NCI-H2196 treated with DMSO at 0.1 percent for 48 hours (cell line): ENCODE results near the gene IL1B.
"Not testable (repeated sequence)": the region's sequence is repeated elsewhere in the genome, so short reads cannot be mapped to it uniquely, and the experiment has no call there.

Experiments
- DNase-seq: peaks from one replicate; lab custom pipeline; 2025; ENCODE audit not compliant: unreplicated experiment; lab: John Stamatoyannopoulos, UW

Gene IL1B

DNA sequence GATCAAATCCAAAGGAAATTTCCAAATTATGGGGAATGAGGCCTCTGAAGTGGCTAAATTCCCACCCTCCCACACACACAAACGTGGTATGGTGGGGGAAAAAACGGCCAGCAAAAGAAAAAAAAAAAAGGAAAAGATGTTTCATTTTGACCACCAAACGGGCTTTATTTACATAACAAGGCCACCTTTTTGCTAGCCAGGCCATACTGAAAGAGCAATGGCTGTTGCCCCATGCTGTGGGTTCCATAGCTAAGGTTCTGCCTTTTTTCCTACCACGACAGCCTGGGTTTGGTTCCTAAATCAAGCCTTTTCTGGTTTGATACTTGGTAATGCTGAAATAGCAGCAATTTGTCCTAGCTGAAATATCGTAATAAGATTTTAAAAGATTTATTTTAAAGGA is 14.0 kb upstream of the IL1B start:
- no peak for DNase-seq

DNA sequence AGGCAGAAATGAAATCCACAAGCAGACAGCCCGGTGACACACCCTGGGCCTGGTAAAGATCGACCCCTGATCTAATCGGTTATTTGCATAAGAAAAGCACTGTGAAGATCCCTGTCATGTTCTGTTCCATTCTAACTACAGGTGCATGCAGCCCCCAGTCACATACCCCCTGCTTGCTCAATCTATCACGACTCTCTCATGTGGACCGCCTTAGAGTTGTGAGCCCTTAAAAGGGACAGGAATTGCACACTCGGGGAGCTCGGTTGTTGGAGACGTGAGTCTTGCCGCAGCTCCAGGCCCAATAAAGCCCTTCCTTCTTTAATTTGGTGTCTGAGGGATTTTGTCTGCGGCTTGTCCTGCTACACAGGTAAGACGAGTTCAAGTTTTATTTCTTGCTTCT is 13.4 kb upstream of the IL1B start:
- DNase-seq, result no peak

DNA sequence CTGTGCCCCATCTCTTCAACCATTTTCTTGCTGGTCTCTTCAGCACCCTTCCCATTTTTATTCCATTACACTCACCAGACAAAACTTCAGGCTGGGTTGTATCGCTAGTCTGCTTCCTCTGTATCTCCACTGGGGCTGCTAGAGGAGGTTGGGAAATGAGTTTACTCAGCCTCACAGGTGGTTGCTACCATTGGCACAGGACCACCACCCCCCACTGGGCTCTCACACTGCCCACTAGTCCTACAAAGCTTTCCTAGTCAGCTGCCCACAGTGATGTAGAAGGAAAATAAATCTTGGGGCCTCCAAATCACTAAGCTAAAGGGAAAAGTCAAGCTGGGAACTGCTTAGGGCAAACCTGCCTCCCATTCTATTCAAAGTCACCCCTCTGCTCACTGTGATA is 12.3 kb upstream of the IL1B start:
- no peak for DNase-seq

DNA sequence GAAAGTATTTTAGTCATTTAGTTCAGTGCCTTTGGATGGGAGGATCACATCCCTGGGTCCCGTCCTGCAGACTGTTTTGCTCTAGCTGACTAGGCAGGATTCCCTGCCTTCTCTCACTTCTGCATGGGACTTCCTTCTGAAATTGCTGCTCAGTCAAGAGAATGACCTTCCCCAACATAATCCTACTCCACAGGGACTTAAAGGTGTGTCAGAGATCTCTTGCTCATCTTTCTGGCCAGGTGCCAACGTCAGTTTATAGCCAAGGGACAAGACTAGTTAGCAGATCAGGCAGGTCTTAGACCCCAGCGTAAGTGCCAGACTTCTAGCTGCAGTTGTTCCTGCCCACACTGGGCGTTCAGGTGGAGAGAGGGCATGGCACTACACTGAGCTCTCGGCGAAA is 9.5 kb upstream of the IL1B start:
- DNase-seq, result no peak

DNA sequence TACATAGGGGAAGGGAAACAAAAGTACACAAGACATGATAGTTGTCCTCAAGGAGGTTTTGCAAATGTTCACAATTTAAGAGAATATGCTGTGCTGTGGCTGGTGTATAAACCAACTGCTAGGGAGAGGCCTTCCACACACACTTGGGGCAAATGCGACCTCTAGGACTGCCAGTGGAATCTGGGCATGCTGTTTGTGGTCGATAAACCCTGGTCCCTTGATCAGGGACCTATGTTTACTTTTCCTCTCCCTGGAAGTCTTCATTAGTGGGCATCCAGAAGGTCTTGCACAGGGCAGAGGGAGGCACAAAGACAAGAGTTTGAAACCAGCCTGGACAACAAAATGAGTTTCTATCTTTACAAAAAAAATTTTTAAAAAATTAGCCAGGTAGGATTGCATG is 7.3 kb upstream of the IL1B start:
- DNase-seq, result no peak

DNA sequence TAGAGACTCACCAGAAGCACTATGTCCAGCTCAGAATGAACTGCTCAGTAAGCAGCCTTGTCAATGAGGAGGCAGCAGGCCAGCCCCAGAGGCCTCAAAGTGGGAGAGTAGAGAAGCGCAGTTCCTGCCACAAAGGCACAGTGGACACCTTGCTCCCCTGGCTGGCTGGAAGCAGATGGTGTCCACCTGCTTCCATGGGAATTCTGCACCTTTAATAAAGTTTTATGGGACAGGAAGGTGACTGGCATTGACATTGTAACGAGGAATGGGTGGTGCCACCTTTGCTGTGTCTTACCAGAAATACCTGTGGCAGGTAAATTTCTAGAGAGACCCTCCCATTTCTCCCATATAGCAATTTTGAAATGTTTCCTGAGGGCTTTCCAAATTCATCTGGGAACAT is 6.7 kb upstream of the IL1B start:
- DNase-seq, result no peak

DNA sequence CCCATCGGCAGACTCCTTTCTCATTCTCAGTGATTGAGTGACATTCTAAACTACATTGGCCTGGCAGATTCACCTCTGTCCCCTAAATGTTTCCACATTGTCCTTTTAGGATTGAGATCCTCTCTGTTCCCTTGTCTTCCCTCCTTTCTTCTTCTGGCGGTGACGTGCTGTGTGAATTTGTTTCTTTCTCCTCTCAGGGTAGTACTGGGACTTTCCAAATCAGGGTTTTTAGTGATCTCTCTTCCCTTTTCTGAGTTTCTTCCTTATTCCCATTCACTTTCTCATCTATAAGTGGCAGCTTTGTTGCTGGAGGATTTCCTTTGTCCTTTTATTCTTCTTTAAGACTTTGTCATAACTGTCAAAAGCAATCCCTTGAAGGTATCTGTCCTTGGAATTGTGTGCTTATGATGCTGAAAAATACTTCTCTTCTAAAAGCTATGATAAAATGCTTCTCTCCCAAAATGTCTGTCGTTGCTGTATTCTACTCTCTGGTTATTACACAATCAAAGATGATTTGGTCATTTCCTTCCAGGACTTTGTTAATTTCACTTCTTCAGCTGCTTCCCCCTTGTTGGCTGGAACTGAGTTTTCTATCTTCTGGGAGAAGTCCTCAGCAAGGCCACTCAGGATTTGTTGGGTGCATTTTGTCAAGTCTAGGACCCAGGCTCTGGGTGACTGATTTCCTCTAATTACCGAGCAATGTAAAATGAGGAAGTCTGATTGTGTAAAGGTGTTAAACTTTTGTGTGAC is 4.9 kb upstream of the IL1B start:
- no peak for DNase-seq

DNA sequence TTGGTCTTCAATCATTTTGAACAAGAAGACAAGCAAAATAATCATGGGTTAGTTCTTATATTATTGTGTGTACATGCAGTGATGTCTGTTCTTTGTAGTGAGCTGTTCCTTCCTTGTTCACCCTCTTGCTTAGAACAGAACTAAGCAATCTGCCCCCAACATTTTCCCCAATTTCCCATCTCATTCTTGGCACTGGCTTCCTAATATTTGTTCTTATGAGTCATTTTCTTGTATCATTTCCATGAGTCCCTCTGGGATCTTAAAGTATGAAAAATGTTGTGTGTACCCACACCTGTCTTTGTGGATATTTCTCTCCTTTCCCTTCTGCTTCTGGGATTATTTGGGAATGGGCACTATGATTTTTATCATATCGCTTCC is 3.5 kb upstream of the IL1B start:
- DNase-seq, result no peak

DNA sequence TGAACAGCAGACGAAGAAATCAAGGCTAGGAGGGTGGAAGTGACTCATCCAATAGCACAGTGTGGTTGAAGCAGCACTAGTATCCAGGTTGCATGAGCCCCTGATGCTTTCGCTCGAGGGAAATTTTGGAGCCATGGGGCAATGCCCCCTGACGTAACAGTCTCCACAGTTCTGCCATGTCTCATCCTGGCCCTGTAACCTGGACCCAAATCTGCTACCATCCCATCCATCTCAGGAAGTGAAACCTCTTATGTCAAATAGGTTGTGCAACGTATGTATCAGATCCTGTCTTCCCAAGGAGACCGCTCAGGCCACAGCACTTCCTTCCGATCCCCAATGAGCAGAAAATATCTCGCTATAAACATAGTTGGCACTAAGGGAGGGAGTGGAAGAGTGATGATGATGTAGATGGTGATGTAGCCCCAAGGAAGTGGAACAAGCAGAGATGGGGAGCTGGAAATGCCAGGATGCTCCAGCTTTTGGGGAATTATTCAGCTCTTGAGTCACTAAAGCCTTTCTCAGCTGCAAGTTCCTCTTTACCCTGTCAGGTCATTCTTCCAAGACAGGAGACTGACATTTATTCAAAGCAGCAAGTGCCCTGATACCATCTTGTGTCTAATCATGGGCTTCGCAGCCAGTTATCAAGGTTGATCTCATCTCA is 3.0 kb upstream of the IL1B start:
- DNase-seq, result no peak

DNA sequence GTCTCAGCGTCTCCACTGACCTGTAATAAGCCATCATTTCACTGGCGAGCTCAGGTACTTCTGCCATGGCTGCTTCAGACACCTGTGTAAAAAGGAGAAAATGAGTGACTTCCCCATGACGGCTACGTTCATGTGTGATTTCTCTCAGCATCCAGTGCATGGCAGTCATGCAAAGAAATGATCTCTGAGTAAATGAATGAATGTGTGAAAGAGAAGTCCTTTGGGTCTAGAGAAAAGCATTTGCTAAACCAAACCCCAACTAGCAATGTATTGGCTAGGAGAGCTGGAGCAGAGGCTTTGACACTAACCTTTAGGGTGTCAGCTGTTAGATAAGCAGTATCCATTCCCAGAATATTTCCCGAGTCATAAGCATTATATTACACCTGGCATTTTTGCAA is 417 bp downstream of the IL1B start:
- DNase-seq, result no peak

DNA sequence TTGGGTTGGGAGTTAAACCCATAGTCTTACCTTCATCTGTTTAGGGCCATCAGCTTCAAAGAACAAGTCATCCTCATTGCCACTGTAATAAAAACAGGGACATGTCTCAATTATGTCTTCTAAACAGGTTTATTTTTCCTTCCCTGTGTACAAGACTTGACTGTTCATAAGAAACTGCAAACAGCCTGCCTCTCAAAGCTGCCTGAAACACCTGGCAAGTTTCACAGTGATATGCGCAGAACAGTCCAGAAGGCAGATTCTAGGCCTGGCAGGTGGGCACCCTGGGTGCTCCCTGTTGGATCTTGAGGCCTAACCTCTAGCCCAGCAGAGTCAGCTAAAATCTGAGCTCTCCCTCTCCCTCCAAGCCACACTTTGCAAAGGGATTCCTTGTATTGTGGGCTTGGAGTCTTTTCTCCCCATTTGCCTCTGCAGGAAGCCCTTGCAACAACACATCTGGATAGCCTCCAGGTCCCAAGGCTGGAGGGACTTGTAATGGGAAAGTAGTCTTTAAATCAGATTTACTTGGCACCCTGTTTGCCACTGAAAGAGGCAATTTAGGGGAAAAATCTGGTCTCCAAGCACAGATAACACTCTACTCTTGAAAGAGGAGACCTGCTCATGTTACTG is 930 bp downstream of the IL1B start:
- no peak for DNase-seq

DNA sequence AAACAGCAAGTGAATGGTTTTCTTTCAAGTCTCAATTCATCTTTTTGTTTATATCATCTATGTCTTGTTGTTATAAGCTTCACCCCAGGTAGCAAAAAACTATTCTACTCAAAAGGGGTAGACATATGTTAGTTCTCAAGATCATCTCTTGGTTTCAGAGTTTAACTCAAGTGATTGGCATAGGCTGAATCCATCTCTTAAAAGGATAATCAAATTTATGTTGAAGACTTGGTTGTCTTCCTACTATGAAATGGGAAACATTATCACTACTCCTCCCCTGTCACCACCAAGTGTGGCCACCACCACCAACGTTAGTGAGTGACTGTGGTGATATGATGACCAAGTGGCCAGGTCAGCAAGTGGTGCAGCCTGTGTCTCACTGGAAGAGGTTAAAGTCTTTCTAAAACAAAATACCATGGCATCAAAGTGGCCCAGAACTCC is 1.5 kb downstream of the IL1B start:
- DNase-seq, result no peak

DNA sequence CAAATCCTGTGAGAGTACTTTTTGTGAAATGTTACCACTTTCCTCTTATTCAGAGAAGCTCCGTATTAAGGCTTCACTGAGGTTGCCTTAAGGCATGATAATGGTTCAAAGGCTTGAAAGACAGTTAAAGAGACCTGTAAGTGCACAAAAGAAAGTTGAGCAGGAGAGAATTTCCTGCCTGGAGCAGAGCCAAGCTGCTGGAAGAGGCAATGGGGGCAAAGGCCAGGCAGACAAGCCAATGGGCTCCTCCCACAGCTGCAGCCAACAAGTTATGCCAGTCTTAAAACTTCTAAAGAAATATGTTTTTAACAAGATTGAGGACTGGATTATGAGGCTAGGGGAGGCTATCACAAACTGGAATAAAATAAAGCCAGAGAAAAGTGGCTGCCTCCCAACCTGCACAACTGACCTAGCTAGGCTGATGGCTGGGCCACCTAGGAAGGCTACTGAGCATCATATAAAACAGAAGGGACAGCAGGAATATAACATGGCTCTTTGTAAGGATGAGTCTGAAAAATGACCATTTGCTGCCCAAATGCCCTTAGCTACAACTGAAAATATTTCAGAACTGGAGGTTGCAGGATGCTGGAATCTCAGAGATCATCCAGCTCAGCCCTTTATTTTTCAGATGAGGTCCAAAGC is 2.1 kb downstream of the IL1B start:
- DNase-seq, result no peak

DNA sequence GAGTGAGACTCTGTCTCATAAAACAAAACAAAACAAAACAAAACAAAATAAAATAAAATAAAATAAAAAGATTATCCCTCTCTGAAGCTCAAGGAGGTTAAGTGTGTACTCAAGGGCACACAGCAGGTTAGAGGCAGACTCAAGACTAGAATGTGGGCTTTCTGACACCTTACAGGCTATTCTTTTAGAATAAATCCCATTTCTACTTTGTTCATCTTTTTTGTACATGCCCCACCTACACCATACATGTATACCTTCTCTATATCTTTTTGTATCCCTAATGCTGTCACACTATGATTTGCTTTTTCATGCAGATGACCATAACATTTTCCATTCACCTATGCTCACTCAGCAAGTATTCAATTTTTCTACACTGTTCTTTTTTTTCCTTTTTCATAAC is 2.6 kb downstream of the IL1B start:
- DNase-seq, result no peak

DNA sequence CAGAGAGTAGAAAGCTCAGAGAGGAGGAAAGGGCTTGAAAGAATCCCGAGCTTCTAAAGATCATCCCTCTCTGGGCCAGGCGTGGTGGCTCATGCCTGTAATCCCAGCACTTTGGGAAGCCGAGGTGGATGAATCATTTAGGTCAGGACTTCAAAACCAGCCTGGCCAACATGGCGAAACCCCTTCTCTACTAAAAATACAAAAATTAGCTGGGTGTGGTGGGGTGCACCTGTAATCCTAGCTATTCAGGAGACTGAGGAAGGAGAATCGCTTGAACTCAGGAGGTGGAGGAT is 3.0 kb downstream of the IL1B start:
- DNase-seq, result not testable (repeated sequence)

DNA sequence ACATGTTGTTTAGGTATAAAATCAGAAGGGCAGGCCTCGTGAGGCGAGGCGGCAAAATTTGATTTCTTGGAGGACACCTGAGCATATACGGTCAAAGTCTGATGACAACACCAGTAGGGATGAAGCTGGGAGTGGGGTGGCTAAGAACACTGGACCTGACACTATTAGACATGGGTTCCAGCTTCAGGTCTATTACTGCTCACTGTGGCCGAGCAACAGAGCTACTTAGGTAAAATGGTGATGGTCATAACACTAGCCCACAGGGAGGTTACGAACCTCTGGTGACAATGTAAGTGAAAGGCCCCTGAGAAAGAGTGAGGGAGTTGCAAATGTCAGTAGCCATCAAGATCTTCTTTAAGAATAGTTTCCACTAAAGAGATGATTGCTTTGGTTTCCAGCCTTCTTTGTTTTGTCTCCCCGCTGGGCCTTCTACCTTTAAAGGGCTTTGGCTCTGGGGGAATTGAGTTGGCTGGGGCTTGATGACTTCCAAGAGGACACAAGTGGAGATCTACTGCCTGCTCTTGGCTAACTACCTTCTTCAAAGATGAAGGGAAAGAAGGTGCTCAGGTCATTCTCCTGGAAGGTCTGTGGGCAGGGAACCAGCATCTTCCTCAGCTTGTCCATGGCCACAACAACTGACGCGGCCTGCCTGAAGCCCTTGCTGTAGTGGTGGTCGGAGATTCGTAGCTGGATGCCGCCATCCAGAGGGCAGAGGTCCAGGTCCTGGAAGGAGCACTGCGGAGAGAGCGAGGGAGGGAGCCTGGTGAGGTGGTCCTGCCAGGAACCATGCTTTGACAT is 3.5 kb downstream of the IL1B start:
- DNase-seq, result no peak

DNA sequence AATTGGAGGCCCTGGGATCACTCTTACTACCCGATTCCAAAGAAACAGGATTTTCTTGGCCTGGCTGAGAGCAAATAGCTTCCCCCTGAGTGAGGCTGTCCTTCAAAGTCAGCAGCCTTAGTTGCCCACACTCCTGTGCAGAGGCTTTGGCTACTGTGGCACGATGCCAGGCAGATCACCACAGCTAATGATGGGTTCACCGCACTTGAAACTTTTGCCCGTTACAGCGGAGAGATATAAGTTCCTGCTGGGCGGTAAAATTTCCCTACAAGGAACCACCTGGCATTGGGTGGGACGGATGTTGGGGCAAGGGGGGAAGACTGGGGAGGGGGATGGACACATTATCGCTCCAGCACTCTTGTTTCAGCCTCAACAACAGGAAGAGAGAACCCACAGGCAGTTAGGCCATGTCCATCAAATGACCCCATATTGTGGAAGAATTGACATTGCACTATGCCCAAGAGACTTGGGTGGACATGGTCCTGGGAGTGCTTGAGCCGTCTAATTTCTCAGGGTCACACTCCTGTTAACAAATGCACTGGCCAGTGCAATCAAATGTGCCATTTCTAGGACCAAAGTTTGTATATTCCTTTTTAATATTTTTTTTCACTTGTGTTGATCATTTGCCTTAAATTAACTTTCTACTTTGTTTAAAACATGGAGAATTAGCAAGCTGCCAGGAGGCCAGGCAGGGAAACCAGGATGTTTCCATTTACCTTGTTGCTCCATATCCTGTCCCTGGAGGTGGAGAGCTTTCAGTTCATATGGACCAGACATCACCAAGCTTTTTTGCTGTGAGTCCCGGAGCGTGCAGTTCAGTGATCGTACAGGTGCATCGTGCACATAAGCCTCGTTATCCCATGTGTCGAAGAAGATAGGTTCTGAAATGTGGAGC is 4.4 kb downstream of the IL1B start:
- DNase-seq, result no peak

DNA sequence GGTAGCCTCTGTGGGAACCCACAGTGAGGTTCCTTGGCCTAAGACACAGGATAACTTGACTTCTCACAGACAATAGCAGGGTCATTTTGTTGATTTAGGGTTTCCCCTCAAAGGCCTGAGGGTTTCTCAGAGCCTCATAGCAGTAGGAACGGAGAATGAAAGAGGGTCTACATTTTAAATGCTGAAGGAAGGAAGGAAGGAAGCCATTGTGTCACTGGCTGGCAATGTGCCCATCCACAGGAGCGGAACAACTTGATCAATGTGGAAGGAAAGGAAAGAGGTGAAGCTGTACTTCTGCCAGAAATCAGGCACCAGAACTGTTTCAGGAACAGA is 5.1 kb downstream of the IL1B start:
- DNase-seq, result no peak

DNA sequence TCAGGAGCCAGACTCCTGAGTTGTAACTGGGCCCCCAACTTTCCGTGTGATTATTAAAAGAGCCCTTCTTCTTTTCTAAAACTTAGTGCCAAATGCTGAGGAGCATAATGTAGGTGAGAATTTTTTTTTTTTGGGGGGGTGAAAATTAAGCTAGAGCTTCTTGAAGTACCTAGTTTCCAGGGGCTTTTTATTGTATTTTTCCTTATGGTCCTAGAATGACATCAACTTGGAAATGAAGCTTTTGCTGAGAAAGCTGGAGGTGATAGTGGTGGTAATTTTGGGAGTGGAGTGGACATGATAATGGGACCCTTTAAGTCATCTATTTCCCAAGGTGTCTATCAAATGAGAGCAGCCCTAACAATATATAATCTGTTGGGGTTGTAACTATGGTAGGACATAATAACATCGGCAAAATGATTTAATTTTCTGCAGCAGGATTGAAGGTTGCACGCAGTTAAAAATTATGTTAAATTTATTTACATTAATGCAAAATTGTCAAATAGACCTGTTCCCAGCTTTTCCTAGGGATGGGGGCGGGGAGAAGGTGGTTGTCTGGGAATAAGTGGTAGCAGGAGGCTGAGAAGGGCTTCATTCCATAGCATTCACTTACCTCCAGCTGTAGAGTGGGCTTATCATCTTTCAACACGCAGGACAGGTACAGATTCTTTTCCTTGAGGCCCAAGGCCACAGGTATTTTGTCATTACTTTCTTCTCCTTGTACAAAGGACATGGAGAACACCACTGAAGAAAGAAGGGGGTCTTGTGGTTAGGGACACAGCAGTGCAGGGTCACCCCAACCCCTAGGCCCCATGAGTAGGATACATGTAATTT is 5.7 kb downstream of the IL1B start:
- DNase-seq, result no peak
